Lower leg skin (tissue), 4 donors: ENCODE results near the gene RBP4. TPM values are rescaled to one million over a fixed set of nuclear protein-coding genes. Genes with fewer than 3 reads are reported as not detected.

Source experiments
- DNase-seq, 2 donors: peaks; one replicate each; pipeline ENCODE4 v3.0.0-alpha.2; 2019; ENCODE audit warnings: low spot score in 2 of 2
- H3K4me3 ChIP-seq: fragments of 200-600 bp; sonication (generic); 2 replicates; pipeline ENCODE4 v1.5.1; 2017; ENCODE audit warnings: mild to moderate bottlenecking, low read depth; ENCODE audit not compliant: poor library complexity, severe bottlenecking
- POLR2A ChIP-seq, 2 donors: fragments of 450-650 bp; IDR thresholded peaks; one replicate each; pipeline ENCODE4 v1.6.1; 2016 to 2017; ENCODE audit warnings: antibody characterized with exemption in 2 of 2, mild to moderate bottlenecking in 1 of 2, moderate library complexity in 1 of 2
- WGBS, 2 donors: methylation state at CpG; one replicate each; pipeline ENCODE4 v1.1.5; 2018; 5-methylcytosine and 5-hydroxymethylcytosine counted together
- intact Hi-C: fragments of 100-400 bp; cut with DNase I; formaldehyde crosslinking; loops from one replicate; pipeline ENCODE4 v1.15.0; 2023; ENCODE audit warnings: low total_unique reads
- total RNA-seq, 4 donors: library from RNA; depleted of rRNA; stranded (reverse); fragments of >200 nt; gene quantifications; one replicate each; pipeline ENCODE4 v1.1.0, GENCODE V29; 2016
- TF ChIP-seq, protein P1 (sequence below), 3 donors: fragments of 450-650 bp; IDR thresholded peaks; one replicate each; pipeline ENCODE4 v1.5.1; 2016; ENCODE audit warnings: antibody characterized with exemption in 3 of 3, mild to moderate bottlenecking in 3 of 3, moderate library complexity in 2 of 3

The RBP4 gene
- total RNA-seq, 4 donors from 2014 or later = 1.7 to 17.5 (median 11.5) TPM

- intact Hi-C loops = no loop called here
- no peak overlapping the region for H3K4me3 ChIP-seq
- 14 to 18% methylated on average over 10 of the region's 10 CpGs for WGBS, 2 donors
- DNase-seq = no peak
- TF ChIP-seq, protein P1, sequence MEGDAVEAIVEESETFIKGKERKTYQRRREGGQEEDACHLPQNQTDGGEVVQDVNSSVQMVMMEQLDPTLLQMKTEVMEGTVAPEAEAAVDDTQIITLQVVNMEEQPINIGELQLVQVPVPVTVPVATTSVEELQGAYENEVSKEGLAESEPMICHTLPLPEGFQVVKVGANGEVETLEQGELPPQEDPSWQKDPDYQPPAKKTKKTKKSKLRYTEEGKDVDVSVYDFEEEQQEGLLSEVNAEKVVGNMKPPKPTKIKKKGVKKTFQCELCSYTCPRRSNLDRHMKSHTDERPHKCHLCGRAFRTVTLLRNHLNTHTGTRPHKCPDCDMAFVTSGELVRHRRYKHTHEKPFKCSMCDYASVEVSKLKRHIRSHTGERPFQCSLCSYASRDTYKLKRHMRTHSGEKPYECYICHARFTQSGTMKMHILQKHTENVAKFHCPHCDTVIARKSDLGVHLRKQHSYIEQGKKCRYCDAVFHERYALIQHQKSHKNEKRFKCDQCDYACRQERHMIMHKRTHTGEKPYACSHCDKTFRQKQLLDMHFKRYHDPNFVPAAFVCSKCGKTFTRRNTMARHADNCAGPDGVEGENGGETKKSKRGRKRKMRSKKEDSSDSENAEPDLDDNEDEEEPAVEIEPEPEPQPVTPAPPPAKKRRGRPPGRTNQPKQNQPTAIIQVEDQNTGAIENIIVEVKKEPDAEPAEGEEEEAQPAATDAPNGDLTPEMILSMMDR (IDR thresholded peaks at IDR 0.05) = no peak
- TF ChIP-seq POLR2A (IDR thresholded peaks at IDR 0.05) = no peak
Measured at GRCh38 chr10:93542358-93542791, 58.7 kb downstream of the RBP4 start.

Other genes with a start within 250 kb of the RBP4 start
- 100 to 1,000 TPM in 1 of 4 donors, 10 to 100 TPM in 3; 65.5 to 129 (median 90.3) TPM for gene MYOF, start 118.9 kb downstream of the RBP4 start, total RNA-seq
- gene CEP55, start 104.6 kb downstream of the RBP4 start, total RNA-seq = 1 to 10 TPM in 3 of 4 donors, under 1 TPM in 1; 0.29 to 3.3 (median 1.7) TPM
- gene FFAR4, start 34.6 kb downstream of the RBP4 start, total RNA-seq = 1 to 10 TPM in 1 of 4 donors, under 1 TPM in 3; 0.34 to 6.1 (median 0.81) TPM
- not detected for gene PDE6C, start 11.3 kb upstream of the RBP4 start, total RNA-seq
- gene FRA10AC1, start 101.4 kb upstream of the RBP4 start, total RNA-seq = 10 to 100 TPM in 2 of 4 donors, 1 to 10 TPM in 2; 6.8 to 25.0 (median 11.5) TPM
- gene LGI1, start 156.7 kb upstream of the RBP4 start, total RNA-seq = 1 to 10 TPM in 1 of 4 donors, not detected in 3; 2.8 TPM